ES-I3 (cell line): ENCODE results near the gene PPP1R1B.

Experiments
- H3K36me3 ChIP-seq: 2 replicates; pipeline ENCODE4 v1.6.1; 2013; ENCODE audit warnings: mild to moderate bottlenecking, low read length, control low read depth, moderate library complexity; ENCODE audit not compliant: insufficient read depth
- H3K4me1 ChIP-seq: 2 replicates; pipeline ENCODE4 v1.6.1; 2013; ENCODE audit warnings: mild to moderate bottlenecking, control low read depth, low read length; ENCODE audit not compliant: insufficient read depth
- H3K9ac ChIP-seq: 2 replicates; pipeline ENCODE4 v1.6.1; 2013; ENCODE audit warnings: low read depth, mild to moderate bottlenecking, low read length, moderate library complexity
- H3K9me3 ChIP-seq: 2 replicates; pipeline ENCODE4 v1.6.1; 2013; ENCODE audit warnings: mild to moderate bottlenecking, low read length, moderate library complexity; ENCODE audit not compliant: control insufficient read depth, insufficient read depth

The PPP1R1B gene

DNA sequence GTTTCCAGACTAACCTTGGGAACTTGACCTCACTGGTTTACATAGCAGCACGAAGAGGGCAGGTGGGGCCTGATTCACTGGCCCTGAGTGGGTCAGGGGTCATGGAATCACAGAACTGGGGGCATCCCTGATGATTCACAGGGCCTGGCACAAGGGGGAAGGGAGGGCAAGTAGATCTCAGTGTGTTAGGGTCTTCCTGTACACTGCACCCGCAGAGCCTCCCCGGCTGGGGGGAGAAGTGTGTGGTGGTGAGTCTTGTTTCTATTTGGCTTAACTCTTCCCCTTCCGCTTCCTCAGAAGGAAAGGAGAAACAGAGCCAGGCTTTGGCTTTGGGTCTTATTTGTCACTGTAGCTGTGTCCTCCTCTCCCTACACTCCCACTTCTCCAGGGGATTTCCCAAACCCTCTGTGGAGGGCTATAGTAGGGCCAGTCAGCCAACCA lies 13.9 kb downstream of the PPP1R1B start:
- no peaks in the 10 kb centered on the region for H3K36me3 ChIP-seq
- H3K9ac ChIP-seq: no peak overlapping the region
- H3K4me1 ChIP-seq: peaks cover 31% of the 10 kb centered on the region
- no peaks in the 10 kb centered on the region for H3K9me3 ChIP-seq

DNA sequence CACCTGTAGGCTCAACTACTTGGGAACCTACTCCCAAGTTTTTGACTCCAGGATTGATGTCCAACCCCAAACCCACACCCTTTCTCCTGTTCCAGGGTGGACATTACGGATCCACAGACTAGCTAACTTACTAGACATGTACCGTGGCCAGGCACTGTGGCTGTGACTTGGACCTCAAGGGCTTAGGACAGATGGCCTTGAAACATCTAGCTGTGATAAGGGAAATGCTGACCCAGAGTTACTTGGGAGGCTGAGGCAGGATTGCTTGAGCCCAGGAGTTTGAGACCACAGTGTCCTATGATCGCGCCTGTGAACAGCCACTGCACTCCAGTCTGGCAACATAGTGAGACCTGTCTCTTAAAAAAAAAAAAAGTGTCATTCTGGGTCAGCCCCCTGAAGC lies 14.3 kb downstream of the PPP1R1B start:
- Histone ChIP-seq H3K9me3 (no peaks in the 10 kb centered on the region), H3K36me3 (no peaks in the 10 kb centered on the region), H3K9ac (no peak overlapping the region), H3K4me1 (peaks cover 27% of the 10 kb centered on the region)

DNA sequence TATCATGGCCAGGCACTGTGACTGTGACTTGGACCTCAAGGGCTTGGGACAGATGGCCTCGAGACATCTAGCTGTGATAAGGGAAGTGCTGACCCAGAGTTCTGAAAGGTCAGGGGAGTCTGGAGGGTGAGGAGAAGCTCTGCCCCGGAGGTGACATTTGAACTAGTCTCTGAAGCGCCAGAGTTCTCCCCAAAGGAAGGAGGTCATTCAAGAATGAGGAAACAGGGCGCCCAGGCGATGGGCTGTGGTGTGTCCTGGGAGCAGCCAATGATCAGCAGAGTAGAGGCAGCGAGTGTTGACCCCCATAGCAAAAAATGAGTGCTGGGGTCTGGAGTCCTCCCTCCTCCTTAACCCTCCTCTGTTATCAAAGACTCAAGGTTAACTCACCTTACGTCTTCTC lies 15.1 kb downstream of the PPP1R1B start:
- Histone ChIP-seq H3K4me1 (peaks cover 25% of the 10 kb centered on the region; the same call in 1 of the 2 replicates), H3K9ac (no peak overlapping the region), H3K36me3 (no peaks in the 10 kb centered on the region), H3K9me3 (no peaks in the 10 kb centered on the region)

DNA sequence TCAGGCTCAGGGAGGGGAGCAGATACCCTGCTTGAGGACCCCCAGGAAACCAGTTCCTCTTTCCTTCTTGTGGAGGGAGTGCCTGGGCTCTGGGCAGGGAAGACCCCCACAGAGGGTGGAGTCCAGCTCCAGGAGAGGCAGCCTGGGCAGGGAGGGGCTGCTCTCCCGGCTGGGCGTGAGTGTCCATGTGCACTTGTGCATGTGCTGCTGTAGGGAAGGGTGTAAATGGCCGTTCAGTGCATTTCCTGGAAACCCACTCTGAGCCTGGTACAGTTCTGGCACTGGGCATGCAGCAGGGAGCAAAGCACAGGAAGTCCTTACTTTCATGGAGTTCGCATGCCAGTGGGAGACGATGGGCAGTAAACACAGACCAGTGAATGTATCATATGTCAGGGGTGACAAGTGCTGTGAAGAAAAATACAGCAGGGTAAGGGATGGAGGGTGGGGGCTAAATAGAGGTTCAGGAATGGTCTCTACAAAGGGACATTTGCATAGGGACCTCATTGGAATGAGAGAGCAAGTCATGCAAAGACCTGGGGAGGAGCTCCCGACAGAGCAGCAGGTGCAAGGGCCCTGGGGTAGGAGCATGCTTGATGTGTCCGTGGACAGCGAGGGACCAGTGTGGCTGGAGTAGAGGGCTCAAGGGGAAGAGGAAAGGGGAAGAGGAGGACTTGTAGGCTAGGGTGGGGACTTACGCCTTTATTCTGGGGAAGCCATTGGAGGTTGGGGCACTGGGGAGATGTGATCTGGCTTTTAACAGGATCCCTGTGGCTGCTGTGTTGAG lies 15.7 kb downstream of the PPP1R1B start:
- no peaks in the 10 kb centered on the region for H3K9me3 ChIP-seq

DNA sequence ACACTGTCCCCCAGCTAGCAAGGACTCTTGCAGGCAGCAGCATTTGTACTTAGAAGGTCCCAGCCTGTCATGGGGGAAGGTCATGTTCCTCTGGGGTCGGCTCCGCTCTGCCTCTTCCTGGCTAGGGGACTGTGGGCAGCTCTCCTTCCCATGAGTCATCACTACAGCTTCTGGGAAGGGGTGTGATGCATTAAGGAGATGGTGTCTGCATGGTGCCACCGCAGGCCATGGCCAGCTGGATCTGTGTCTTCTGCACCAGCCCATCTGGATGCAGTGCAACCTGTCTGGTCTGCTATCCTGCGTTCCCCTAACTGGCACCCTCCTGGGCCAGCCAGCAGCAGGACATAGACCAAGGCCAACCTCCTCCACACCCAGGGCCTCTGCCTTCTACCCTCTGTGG lies 16.5 kb downstream of the PPP1R1B start:
- Histone ChIP-seq H3K9ac (no peak overlapping the region), H3K4me1 (peaks cover 25% of the 10 kb centered on the region; the same call in 1 of the 2 replicates), H3K36me3 (no peaks in the 10 kb centered on the region), H3K9me3 (no peaks in the 10 kb centered on the region)

More for the DNA sequence above, 15.7 kb downstream of the PPP1R1B start:
- Histone ChIP-seq H3K9ac (no peak overlapping the region), H3K36me3 (no peaks in the 10 kb centered on the region), H3K4me1 (peaks cover 25% of the 10 kb centered on the region; the same call in 1 of the 2 replicates)

GRCh38 chr17:39647256-39647655 lies 20.5 kb downstream of the PPP1R1B start:
- H3K36me3 ChIP-seq: no peaks in the 10 kb centered on the region
- no peak overlapping the region for H3K9ac ChIP-seq
- H3K9me3 ChIP-seq: no peaks in the 10 kb centered on the region
- H3K4me1 ChIP-seq: peaks cover 20% of the 10 kb centered on the region; the same call in 1 of the 2 replicates

GRCh38 chr17:39648616-39649366 lies 22.0 kb downstream of the PPP1R1B start:
- H3K9me3 ChIP-seq: no peaks in the 10 kb centered on the region
- no peak overlapping the region for H3K9ac ChIP-seq
- H3K4me1 ChIP-seq: peaks cover 29% of the 10 kb centered on the region; the same call in 1 of the 2 replicates
- no peaks in the 10 kb centered on the region for H3K36me3 ChIP-seq

DNA sequence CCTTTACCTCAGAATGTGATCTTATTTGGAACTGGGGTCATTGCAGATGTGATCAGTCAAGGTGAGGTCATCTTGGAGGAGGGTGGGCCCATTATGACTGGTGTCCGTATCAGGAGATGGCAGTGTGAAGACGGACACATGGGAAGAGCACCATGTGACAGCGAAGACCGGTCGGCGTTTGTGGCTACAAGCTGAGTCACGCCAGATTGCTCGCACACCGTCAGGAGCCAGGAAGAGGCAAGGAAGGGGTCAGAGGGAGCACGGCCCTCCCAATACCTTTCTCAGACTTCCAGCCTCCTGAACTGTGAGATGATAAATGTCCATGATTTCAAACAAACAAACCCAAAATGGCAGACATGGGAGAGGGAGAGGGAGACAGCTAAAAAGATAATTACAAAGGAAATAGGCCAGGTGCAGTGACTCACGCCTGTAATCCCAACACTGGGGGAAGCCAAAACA lies 23.4 kb downstream of the PPP1R1B start:
- peaks cover 24% of the 10 kb centered on the region; the same call in 1 of the 2 replicates for H3K4me1 ChIP-seq
- H3K9me3 ChIP-seq: no peaks in the 10 kb centered on the region
- no peak overlapping the region for H3K9ac ChIP-seq
- H3K36me3 ChIP-seq: no peaks in the 10 kb centered on the region

GRCh38 chr17:39651923-39652586 lies 25.3 kb downstream of the PPP1R1B start:
- H3K9ac ChIP-seq: no peak overlapping the region
- no peaks in the 10 kb centered on the region for H3K36me3 ChIP-seq
- no peaks in the 10 kb centered on the region for H3K9me3 ChIP-seq
- peaks cover 15% of the 10 kb centered on the region; the same call in 1 of the 2 replicates for H3K4me1 ChIP-seq

GRCh38 chr17:39652587-39653315 lies 26.0 kb downstream of the PPP1R1B start:
- Histone ChIP-seq H3K36me3 (no peaks in the 10 kb centered on the region), H3K9me3 (no peaks in the 10 kb centered on the region), H3K9ac (no peak overlapping the region), H3K4me1 (peaks cover 15% of the 10 kb centered on the region; the same call in 1 of the 2 replicates)

- Histone ChIP-seq H3K36me3 (no peaks in the 10 kb centered on the region), H3K9ac (no peak overlapping the region), H3K9me3 (no peaks in the 10 kb centered on the region), H3K4me1 (peaks cover 15% of the 10 kb centered on the region; the same call in 1 of the 2 replicates)
Measured at GRCh38 chr17:39653316-39653661, 26.5 kb downstream of the PPP1R1B start.

DNA sequence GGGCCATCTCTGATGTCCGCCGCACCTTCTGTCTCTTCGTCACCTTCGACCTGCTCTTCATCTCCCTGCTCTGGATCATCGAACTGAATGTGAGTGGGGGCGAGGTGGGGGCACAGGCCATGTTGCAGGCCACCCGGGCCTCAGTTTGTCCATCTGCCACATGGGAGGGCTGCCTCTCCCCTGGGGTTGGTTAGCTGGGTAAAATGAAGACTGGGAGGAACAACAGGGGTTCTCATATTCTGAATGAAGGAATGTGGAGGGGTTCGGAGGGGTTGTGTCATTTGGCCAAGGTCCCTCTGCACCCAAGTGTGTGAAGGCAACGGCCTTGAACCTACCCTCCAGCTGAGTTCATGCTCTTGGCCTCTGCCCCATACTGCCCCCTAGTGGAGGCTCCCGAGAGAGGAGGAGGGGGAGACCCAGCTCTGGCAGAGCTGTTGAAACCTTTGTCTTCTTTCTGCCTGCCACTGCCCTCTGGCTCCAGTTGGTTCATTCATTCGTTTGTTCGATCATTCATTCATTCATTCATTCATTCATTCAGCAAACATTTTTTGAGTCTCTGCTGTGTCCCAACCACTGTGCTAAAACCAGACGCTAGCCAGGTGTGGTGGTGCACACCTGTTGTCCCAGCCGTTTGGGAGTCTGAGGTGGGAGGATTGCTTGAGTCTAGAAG lies 27.0 kb downstream of the PPP1R1B start:
- H3K36me3 ChIP-seq: no peaks in the 10 kb centered on the region
- H3K9ac ChIP-seq: no peak overlapping the region
- no peaks in the 10 kb centered on the region for H3K9me3 ChIP-seq
- H3K4me1 ChIP-seq: peaks cover 15% of the 10 kb centered on the region; the same call in 1 of the 2 replicates

DNA sequence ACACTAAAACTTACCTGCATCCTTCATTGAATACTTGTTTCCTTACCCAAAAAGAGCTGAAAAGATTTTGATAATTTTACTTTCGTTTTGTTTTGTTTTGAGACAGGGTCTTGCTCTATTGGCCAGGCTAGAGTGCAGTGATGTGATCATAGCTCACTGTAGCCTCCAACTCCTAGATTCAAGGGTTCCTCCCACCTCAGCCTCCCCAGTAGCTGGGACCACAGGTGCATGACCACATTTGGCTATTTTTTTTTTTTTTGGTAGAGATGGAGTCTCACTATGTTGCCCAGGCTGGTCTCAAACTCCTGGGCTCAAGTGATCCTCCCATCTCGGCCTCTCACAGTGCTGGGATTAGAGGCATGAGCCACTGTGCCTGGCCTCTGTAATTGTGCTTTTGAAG lies 28.4 kb downstream of the PPP1R1B start:
- no peak overlapping the region for H3K9ac ChIP-seq
- no peaks in the 10 kb centered on the region for H3K9me3 ChIP-seq
- H3K4me1 ChIP-seq: peaks cover 11% of the 10 kb centered on the region; the same call in 1 of the 2 replicates
- no peaks in the 10 kb centered on the region for H3K36me3 ChIP-seq
